NB4 (cell line): Measurements from ENCODE around the gene SLC12A2.

Experiments
- DNase-seq: peaks from one replicate; pipeline ENCODE4 v3.0.0; 2010; ENCODE audit warnings: low read depth
- H3K4me3 ChIP-seq: one replicate; pipeline ENCODE4 v1.5.1; 2011; ENCODE audit warnings: mild to moderate bottlenecking, low read depth, low read length, moderate library complexity
- CTCF ChIP-seq: IDR thresholded peaks from one replicate; pipeline ENCODE4 v1.5.1; 2012; ENCODE audit warnings: low read depth, low read length
- MAX ChIP-seq: IDR thresholded peaks from 2 replicates; pipeline ENCODE4 v1.6.1; 2011; ENCODE audit warnings: low read depth, low read length
- MYC ChIP-seq: IDR thresholded peaks from 2 replicates; pipeline ENCODE4 v1.6.1; 2011; ENCODE audit warnings: low read depth, low read length
- POLR2A ChIP-seq: IDR thresholded peaks from 2 replicates; pipeline ENCODE4 v1.6.1; 2011; ENCODE audit warnings: mild to moderate bottlenecking; ENCODE audit not compliant: insufficient read length; ENCODE audit errors: extremely low read depth

Gene SLC12A2

DNA sequence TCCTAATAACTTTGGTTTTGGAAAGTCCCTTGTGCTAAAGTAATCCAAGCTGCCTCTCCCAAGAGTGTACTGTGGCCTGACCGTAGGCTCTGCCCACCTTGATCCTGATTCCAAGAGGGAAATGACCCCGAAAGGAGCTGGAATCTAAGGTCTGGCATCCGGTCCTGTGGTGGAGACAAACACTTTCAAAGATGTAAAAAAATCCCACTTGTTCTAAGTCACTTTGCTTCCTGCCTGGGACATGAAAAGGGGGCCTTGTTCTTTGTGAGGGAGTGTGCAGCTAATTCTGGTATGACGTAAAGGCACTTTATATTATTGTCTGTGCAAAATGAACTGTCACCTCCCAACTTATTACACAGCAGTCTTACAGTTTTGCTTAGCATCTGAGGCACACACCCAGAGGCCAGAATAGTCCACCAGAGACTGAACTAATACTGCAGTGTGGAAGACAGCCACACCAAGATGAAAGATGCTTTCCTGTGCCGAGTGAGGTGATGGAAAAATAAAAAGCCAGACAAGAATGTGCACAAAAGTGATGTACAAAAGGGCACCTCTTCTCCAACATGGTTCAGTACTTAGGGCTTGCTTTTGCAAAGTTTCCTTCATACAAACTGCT lies 128.7 kb downstream of the SLC12A2 start:
- TF ChIP-seq MYC = no peak
- TF ChIP-seq POLR2A = no peak
- TF ChIP-seq MAX = no peak
- TF ChIP-seq CTCF = no peak
- no peak for DNase-seq
- no peak overlapping the region for H3K4me3 ChIP-seq

GRCh38 chr5:128213340-128213739 lies 129.8 kb downstream of the SLC12A2 start:
- DNase-seq = peak; percentile 77

DNA sequence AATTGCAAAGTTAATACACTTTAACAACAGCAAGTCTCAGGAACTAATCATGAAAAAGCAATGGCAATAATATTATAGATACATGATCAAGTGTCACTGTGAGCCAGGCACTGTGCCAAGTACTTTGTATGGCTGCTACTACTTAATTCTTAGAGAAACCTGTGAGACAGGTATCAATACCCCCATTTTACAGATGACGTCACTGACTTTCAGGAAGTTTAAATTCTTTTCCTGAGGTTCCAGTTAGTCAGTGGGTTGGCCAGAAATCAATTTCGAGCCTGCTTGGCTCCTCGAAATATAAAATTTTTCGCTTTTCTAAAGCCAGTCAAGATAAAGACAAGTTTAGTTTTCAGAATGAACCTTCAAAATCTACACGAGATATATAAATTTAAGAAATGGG lies 130.3 kb downstream of the SLC12A2 start:
- no peak for DNase-seq
- H3K4me3 ChIP-seq = no peak overlapping the region
- no peak for TF ChIP-seq MAX
- no peak for TF ChIP-seq POLR2A
- TF ChIP-seq MYC = no peak
- no peak for TF ChIP-seq CTCF

More at GRCh38 chr5:128213340-128213739, 129.8 kb downstream of the SLC12A2 start:
- no peak overlapping the region for H3K4me3 ChIP-seq
- TF ChIP-seq MYC (no peak), POLR2A (no peak), CTCF (peak; percentile 49), MAX (no peak)

DNA sequence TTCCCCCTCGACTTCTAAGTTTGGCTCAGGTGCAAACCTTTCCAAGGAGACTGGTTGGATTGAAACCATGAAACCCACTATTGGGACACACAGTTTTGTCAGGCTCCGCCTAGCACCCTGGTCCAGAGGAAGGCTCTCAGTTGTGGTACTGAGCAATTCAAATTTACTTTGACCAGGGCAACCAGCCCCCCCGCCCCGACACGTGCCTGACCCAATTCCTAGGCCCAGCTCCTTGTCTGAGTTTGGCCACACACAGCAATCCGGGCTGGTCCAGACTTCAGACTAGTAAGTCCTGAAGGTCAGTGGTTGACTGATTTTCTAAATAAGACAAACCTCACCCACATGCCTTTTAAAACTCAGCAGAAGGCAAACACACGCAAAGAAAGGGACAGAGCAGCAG lies 132.7 kb downstream of the SLC12A2 start:
- no peak overlapping the region for H3K4me3 ChIP-seq
- TF ChIP-seq CTCF (no peak), MAX (no peak)
- no peak for DNase-seq

DNA sequence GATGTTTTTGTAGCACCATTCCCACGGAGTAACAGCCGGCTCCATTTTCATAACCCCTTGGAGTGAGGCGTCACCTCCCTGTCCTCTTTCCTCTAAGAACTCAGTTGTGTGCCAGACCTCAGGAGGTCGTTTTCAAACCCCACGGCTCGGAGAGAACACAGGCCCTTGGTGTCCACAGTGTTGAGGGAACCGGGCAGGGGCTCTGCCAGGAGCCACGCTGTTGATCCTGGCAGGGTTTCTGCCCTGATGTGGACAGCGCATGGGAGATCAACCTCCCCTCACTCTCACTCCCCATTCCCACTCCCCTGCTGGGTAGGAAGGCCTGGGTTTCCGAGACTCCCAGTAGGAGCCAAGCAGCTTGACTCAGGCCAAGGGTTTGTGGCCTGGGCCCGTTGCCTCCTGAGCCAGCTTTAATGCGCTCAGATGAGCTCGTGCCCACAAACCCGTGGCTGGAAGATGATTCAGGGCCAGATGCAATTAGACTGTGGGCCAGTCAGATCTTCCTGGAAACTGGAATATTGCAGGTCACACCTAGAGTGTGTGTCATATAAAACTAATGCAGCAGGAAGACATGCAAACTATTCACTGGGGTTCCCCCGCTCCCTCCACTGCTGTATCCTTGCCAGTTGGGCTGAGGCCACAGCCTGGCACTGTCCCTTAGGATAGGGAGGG lies 133.4 kb downstream of the SLC12A2 start:
- no peak for TF ChIP-seq MAX
- no peak for TF ChIP-seq MYC
- TF ChIP-seq CTCF = no peak
- no peak for TF ChIP-seq POLR2A
- no peak overlapping the region for H3K4me3 ChIP-seq
- no peak for DNase-seq
